OCI-LY1 (cell line): Measurements from ENCODE around the gene LCOR.

Source experiments
- CTCF ChIP-seq: fragments of 200-600 bp; sonication (generic), shearing (Covaris generic); IDR thresholded peaks from 2 replicates; pipeline ENCODE4 v1.5.1; 2017; ENCODE audit warnings: mild to moderate bottlenecking, antibody characterized with exemption, low read length, moderate library complexity, mixed read lengths
- EZH2 ChIP-seq: fragments of 200-600 bp; sonication (generic), shearing (Covaris generic); IDR thresholded peaks from 2 replicates; pipeline ENCODE4 v1.8.0; 2017; ENCODE audit warnings: borderline replicate concordance, mixed run types, mild to moderate bottlenecking, antibody characterized with exemption, low read length, moderate library complexity, mixed read lengths

GRCh38 chr10:97023401-97024167 lies 191.5 kb downstream of the LCOR start:
- TF ChIP-seq CTCF, result no peak
- no peak for TF ChIP-seq EZH2
